ENCODE results near the gene ZNF511. TPM values are rescaled to one million over a fixed set of nuclear protein-coding genes. Genes with fewer than 3 reads are reported as not detected.
A peak's percentile ranks its signal among the peaks of the same experiment; 100 is the strongest.

Gene ZNF511
- total and polyA plus RNA-seq, 9 of the 15 experiments (the other 6 are each of a cell fraction or from before 2014, with no cell fraction given), result 0.61 to 69.3 (median 40.1) TPM

DNA sequence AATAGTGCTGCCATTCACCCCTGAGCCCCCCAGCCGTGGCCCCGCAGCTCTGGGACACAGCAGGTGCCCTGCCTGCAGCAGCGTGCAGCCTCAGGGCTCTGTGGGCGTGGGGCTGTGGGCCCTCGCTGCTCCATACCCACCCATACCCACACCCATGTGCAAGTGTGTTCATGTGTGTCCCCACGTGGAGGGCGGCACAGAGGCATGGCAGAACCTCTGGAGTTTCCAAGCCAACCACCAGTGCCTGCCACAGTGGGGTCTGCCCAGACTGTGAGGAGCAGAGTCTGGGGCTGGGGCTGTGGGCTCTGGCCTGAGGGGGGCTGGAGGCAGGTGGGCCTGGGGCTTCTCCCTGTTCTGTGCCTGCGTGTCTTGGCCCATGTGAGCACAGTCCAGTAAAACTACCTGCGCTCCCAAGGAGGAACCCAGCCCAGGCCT is 40.9 kb downstream of the ZNF511 start:
- no peak for DNase-seq (ENCODE audit: extremely low read depth in 1 of 4, low spot score in 3 of 4)
- H3K9me3 ChIP-seq (replicated peaks; ENCODE audit: control insufficient read depth, insufficient read depth, low read depth, low read length), result no peaks in the 10 kb centered on the region
- no peaks in the 10 kb centered on the region for H3K36me3 ChIP-seq (ENCODE audit: control insufficient read depth, insufficient read depth, low read length)
- ChIA-PET POLR2A (no interaction called here), CTCF (ENCODE audit: low intra/inter-chr PET ratio) (no interaction called here)
- H3K4me2 ChIP-seq (ENCODE audit: insufficient read depth, low read length), result no peak overlapping the region
- H4K20me1 ChIP-seq (replicated peaks; ENCODE audit: control insufficient read depth, insufficient read depth, low read length), result no peaks in the 10 kb centered on the region
- H3K79me2 ChIP-seq (ENCODE audit: control insufficient read depth, insufficient read depth, low read length), result no peaks in the 10 kb centered on the region
- no peak for ATAC-seq
- TF ChIP-seq ZNF76 (CRISPR knock-in tag; IDR thresholded peaks at IDR 0.05; ENCODE audit: borderline replicate concordance), result no peak
- no peak for TF ChIP-seq NR1H2 (CRISPR knock-in tag; IDR thresholded peaks at IDR 0.05)
- no peak for TF ChIP-seq ZNF23 (CRISPR knock-in tag; IDR thresholded peaks at IDR 0.05)
- no peak for TF ChIP-seq ZNF644 (tag; IDR thresholded peaks at IDR 0.05; ENCODE audit: low read depth)
- no peak for TF ChIP-seq FOXA3 (CRISPR knock-in tag; conservative IDR thresholded peaks at IDR 0.05 in 1 of 2, IDR thresholded peaks at IDR 0.05 in 1 of 2)
- TF ChIP-seq RBM22 (IDR thresholded peaks at IDR 0.05; ENCODE audit: low read depth, low read length, poor library complexity, severe bottlenecking), result peak; percentile 64
- TF ChIP-seq POLR2G (IDR thresholded peaks at IDR 0.05; ENCODE audit: low read depth, low read length), result peak; percentile 77
- no peak for TF ChIP-seq SLC30A9 (CRISPR knock-in tag; IDR thresholded peaks at IDR 0.05)
- TF ChIP-seq POLR2AphosphoS2 (IDR thresholded peaks at IDR 0.05; ENCODE audit: low read length), result peak; percentile 27; the same call in 1 of the 2 replicates
- TF ChIP-seq POLR2A (conservative IDR thresholded peaks at IDR 0.05), result peak; percentile 41
- no peak for TF ChIP-seq SMAD2 (IDR thresholded peaks at IDR 0.05; ENCODE audit: low read depth, low read length)
- no peak for TF ChIP-seq ZBTB1 (CRISPR knock-in tag; IDR thresholded peaks at IDR 0.05; ENCODE audit: borderline replicate concordance, low read depth)
- no peak for TF ChIP-seq PTTG1 (tag; IDR thresholded peaks at IDR 0.05; ENCODE audit: low read depth)
- TF ChIP-seq HBP1 (CRISPR knock-in tag; IDR thresholded peaks at IDR 0.05), result no peak
- TF ChIP-seq SUPT5H (IDR thresholded peaks at IDR 0.05), result peak; percentile 12; the same call in 1 of the 2 replicates
- TF ChIP-seq CEBPG (CRISPR knock-in tag; IDR thresholded peaks at IDR 0.05), result no peak
- TF ChIP-seq CEBPG (tag; conservative IDR thresholded peaks at IDR 0.05 in 1 of 2, IDR thresholded peaks at IDR 0.05 in 1 of 2), result no peak
- TF ChIP-seq GTF2E2 (tag; IDR thresholded peaks at IDR 0.05), result no peak
- TF ChIP-seq CEBPB (tag; IDR thresholded peaks at IDR 0.05), result no peak
- TF ChIP-seq, protein P1, sequence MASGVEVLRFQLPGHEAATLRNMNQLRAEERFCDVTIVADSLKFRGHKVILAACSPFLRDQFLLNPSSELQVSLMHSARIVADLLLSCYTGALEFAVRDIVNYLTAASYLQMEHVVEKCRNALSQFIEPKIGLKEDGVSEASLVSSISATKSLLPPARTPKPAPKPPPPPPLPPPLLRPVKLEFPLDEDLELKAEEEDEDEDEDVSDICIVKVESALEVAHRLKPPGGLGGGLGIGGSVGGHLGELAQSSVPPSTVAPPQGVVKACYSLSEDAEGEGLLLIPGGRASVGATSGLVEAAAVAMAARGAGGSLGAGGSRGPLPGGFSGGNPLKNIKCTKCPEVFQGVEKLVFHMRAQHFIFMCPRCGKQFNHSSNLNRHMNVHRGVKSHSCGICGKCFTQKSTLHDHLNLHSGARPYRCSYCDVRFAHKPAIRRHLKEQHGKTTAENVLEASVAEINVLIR (CRISPR knock-in tag; IDR thresholded peaks at IDR 0.05), result no peak
- 36% methylated on average over 7 of the region's 9 CpGs for WGBS (ENCODE audit: insufficient coverage, low coverage, missing lambda C conversion rate)
- no peaks in the 10 kb centered on the region for H3K9me1 ChIP-seq (ENCODE audit: control insufficient read depth, insufficient read depth, low read length)
- no peak overlapping the region for H3K4me3 ChIP-seq
- intact Hi-C loops (cut with micrococcal nuclease) (no loop called here), in situ Hi-C loops (cut with MboI) (no loop called here)
- no peak overlapping the region for H3K27ac ChIP-seq (ENCODE audit: extremely low read depth, low read depth, low read length)
- H3K27me3 ChIP-seq (ENCODE audit: control insufficient read depth in 2 of 2, insufficient read depth in 2 of 2, low read length in 2 of 2), result no peaks in the 10 kb centered on the region; a peak in 1 of 5 replicates
- peaks cover 0 to 49% of the 10 kb centered on the region in 2 experiments; a peak in 2 of 5 replicates for H3K4me1 ChIP-seq (replicated peaks in 1 of 2; ENCODE audit: control insufficient read depth in 2 of 2, insufficient read depth in 2 of 2, low read length in 2 of 2)
- BruUV-seq (replicated peaks), result no TSS peak
- H3K9ac ChIP-seq (ENCODE audit: insufficient read depth in 1 of 2, low read depth in 2 of 2, low read length in 2 of 2), result no peak overlapping the region; a peak in 1 of 4 replicates
- FAIRE-seq, result no peak
- H2AFZ ChIP-seq (ENCODE audit: low read depth, low read length), result no peak overlapping the region

Measured in K562 (cell line).